MM.1S (cell line): ENCODE results near the gene C19orf67.

ENCODE experiments used
- DNase-seq: peaks from one replicate; pipeline ENCODE4 v3.0.0-alpha.2; 2015
- H2AFZ ChIP-seq: fragments of 300-600 bp; sonication (generic); 2 replicates; pipeline ENCODE4 v1.6.0; 2016; ENCODE audit warnings: antibody characterized with exemption, low read length
- H3F3A ChIP-seq: fragments of 300-600 bp; sonication (generic); 2 replicates; pipeline ENCODE4 v1.6.1; 2016; ENCODE audit warnings: mild to moderate bottlenecking, antibody characterized with exemption, low read length, moderate library complexity, mixed read lengths; ENCODE audit not compliant: insufficient read depth
- H3K27ac ChIP-seq: fragments of 300-600 bp; sonication (generic); 2 replicates; pipeline ENCODE4 v1.5.1; 2016; ENCODE audit warnings: mild to moderate bottlenecking, low read length
- H3K27me3 ChIP-seq: fragments of 300-600 bp; sonication (generic); replicated peaks from 2 replicates; pipeline ENCODE4 v1.6.0; 2016; ENCODE audit warnings: low read length; ENCODE audit not compliant: insufficient read depth
- H3K36me3 ChIP-seq: fragments of 300-600 bp; sonication (generic); replicated peaks from 2 replicates; pipeline ENCODE4 v1.6.1; 2016; ENCODE audit warnings: mild to moderate bottlenecking, low read length, mixed read lengths; ENCODE audit not compliant: insufficient read depth
- H3K4me1 ChIP-seq: fragments of 300-600 bp; sonication (generic); 2 replicates; pipeline ENCODE4 v1.6.1; 2016; ENCODE audit warnings: low read length, mixed read lengths
- H3K4me2 ChIP-seq: fragments of 300-600 bp; sonication (generic); 2 replicates; pipeline ENCODE4 v1.6.0; 2016; ENCODE audit warnings: low read depth, low read length
- H3K4me3 ChIP-seq: fragments of 300-600 bp; sonication (generic); 2 replicates; pipeline ENCODE4 v1.5.1; 2016; ENCODE audit warnings: low read length, mixed read lengths
- H3K79me2 ChIP-seq: fragments of 300-600 bp; sonication (generic); 2 replicates; pipeline ENCODE4 v1.6.1; 2016; ENCODE audit warnings: mixed run types, low read length, mixed read lengths
- H3K9ac ChIP-seq: fragments of 300-600 bp; sonication (generic); 2 replicates; pipeline ENCODE4 v1.6.1; 2016; ENCODE audit warnings: low read length, mixed read lengths
- H3K9me2 ChIP-seq: fragments of 300-600 bp; sonication (generic); replicated peaks from 2 replicates; pipeline ENCODE4 v1.6.1; 2016; ENCODE audit warnings: mild to moderate bottlenecking, low read length, mixed read lengths; ENCODE audit not compliant: insufficient read depth
- H3K9me3 ChIP-seq: fragments of 300-600 bp; sonication (generic); replicated peaks from 2 replicates; pipeline ENCODE4 v1.6.1; 2016; ENCODE audit warnings: mild to moderate bottlenecking, low read length, mixed read lengths; ENCODE audit not compliant: insufficient read depth
- H4K20me1 ChIP-seq: fragments of 300-600 bp; sonication (generic); 2 replicates; pipeline ENCODE4 v1.6.1; 2016; ENCODE audit warnings: mild to moderate bottlenecking, low read length, moderate library complexity, mixed read lengths; ENCODE audit not compliant: insufficient read depth
- EZH2 ChIP-seq: fragments of 300-600 bp; sonication (generic); optimal IDR thresholded peaks from 2 replicates; pipeline ENCODE3; 2017; ENCODE audit warnings: low read depth, mild to moderate bottlenecking, antibody characterized with exemption, low read length, mixed read lengths
- EZH2phosphoT487 ChIP-seq: fragments of 300-600 bp; sonication (generic); IDR thresholded peaks from 2 replicates; pipeline ENCODE4 v1.6.1; 2018; ENCODE audit warnings: antibody characterized with exemption, low read length
- TF ChIP-seq, protein P1 (sequence below): fragments of 300-600 bp; sonication (generic); IDR thresholded peaks from 2 replicates; pipeline ENCODE4 v1.5.1; 2016; ENCODE audit warnings: antibody characterized with exemption, low read length, mixed read lengths

The C19orf67 gene

DNA sequence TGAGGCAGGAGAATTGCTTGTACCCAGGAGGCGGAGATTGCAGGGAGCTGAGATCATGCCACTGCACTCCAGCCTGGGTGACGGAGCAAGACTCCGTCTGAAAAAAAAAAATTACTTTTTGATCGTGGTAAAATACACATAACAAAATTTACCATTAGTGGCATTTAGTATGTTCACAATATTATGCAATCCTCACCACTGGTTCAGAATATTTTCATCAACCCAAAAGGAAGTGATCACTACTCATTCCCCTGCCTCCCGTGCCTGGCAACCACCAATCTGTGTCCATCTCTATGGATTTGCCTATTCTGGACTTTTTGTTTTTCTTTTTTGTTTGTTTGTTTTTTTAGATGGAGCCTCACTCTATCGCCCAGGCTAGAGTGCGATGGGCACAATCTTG lies 22.5 kb downstream of the C19orf67 start:
- no peak overlapping the region for H3K9ac ChIP-seq
- no peak overlapping the region for H2AFZ ChIP-seq
- no peaks in the 10 kb centered on the region for H3K9me3 ChIP-seq
- H3K4me2 ChIP-seq: no peak overlapping the region
- H3K27ac ChIP-seq: no peak overlapping the region
- H3K27me3 ChIP-seq: peaks cover 58% of the 10 kb centered on the region
- H3K36me3 ChIP-seq: no peaks in the 10 kb centered on the region
- DNase-seq: no peak
- no peaks in the 10 kb centered on the region for H3F3A ChIP-seq
- H3K4me1 ChIP-seq: no peaks in the 10 kb centered on the region; the same call in 1 of the 2 replicates
- no peaks in the 10 kb centered on the region for H4K20me1 ChIP-seq
- no peaks in the 10 kb centered on the region for H3K9me2 ChIP-seq
- H3K79me2 ChIP-seq: no peaks in the 10 kb centered on the region
- no peak for TF ChIP-seq EZH2phosphoT487
- TF ChIP-seq, protein P1, sequence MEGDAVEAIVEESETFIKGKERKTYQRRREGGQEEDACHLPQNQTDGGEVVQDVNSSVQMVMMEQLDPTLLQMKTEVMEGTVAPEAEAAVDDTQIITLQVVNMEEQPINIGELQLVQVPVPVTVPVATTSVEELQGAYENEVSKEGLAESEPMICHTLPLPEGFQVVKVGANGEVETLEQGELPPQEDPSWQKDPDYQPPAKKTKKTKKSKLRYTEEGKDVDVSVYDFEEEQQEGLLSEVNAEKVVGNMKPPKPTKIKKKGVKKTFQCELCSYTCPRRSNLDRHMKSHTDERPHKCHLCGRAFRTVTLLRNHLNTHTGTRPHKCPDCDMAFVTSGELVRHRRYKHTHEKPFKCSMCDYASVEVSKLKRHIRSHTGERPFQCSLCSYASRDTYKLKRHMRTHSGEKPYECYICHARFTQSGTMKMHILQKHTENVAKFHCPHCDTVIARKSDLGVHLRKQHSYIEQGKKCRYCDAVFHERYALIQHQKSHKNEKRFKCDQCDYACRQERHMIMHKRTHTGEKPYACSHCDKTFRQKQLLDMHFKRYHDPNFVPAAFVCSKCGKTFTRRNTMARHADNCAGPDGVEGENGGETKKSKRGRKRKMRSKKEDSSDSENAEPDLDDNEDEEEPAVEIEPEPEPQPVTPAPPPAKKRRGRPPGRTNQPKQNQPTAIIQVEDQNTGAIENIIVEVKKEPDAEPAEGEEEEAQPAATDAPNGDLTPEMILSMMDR: no peak
- no peak for TF ChIP-seq EZH2
- H3K4me3 ChIP-seq: no peak overlapping the region

DNA sequence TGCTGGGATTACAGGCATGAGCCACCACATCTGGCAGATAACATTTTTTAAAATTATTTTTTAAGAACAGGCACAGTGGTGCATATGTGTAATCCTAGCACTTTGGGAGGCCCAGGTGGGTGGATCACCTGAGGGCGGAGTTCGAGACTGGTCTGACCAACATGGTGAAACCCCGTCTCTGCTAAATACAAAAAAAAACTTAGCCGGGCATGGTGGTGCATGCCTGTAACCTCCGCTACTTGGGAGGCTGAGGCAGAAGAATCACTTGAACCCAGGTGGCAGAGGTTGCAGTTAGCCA lies 23.1 kb downstream of the C19orf67 start:
- Histone ChIP-seq H3K79me2 (no peaks in the 10 kb centered on the region), H3K27ac (no peak overlapping the region), H3K9ac (no peak overlapping the region), H3K27me3 (peaks cover 63% of the 10 kb centered on the region), H3F3A (no peaks in the 10 kb centered on the region), H4K20me1 (no peaks in the 10 kb centered on the region), H2AFZ (no peak overlapping the region), H3K36me3 (no peaks in the 10 kb centered on the region), H3K9me2 (no peaks in the 10 kb centered on the region), H3K9me3 (no peaks in the 10 kb centered on the region), H3K4me2 (no peak overlapping the region), H3K4me3 (no peak overlapping the region), H3K4me1 (no peaks in the 10 kb centered on the region; the same call in 1 of the 2 replicates)
- TF ChIP-seq, protein P1: no peak
- no peak for TF ChIP-seq EZH2
- TF ChIP-seq EZH2phosphoT487: no peak
- no peak for DNase-seq

DNA sequence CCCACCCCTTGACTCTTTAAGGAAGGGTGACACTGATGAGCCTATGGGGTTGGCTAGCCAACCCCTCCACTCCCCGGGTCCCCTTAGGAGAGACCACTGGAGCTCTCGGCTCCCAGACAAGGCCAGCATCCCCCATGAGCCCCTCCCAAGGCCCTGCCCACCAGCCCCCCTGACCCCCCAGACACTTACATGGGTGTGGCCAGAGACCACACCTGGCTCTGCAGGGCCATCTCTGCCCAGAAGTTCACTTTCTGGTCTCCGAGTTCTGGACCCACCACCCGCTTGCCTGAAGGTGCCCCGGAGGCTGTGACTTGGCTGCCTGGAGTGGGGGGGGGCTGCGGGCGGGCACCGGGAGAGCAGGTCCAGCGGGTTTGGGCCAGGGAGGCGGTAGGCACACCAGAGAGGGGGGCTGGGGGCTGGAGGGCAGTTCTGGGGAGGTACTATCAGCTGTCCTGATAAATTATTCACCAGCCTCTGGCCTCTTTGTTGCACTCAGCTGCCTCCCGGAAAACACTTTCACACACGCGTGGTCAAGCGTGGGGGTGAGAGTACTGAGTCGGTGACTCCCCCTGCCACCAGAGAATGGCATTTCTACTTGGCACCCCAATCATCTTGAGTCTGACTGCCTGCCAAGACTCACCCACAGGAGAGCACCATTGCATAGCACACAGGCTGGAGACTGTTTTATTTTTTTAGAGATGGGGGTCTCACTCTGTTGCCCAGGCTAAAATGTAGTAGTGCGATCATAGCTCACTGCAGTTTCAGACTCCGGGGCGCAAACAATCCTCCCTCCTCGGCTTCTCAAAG lies 23.6 kb downstream of the C19orf67 start, which contains the start of gene PALM3:
Gene PALM3, minus strand, starts transcription at position 326 of the 807 bp plus-strand sequence. Its CDS starts 96 bp downstream, at position 230.
- H3K36me3 ChIP-seq: no peaks in the 10 kb centered on the region
- no peaks in the 10 kb centered on the region for H3K9me3 ChIP-seq
- H3K79me2 ChIP-seq: no peaks in the 10 kb centered on the region
- no peak within 1 kb of the TSS for H3K9ac ChIP-seq
- H3K27ac ChIP-seq: no peak within 1 kb of the TSS
- H4K20me1 ChIP-seq: no peaks in the 10 kb centered on the region
- no peak within 1 kb of the TSS for H3K4me2 ChIP-seq
- no peak within 1 kb of the TSS for H2AFZ ChIP-seq
- DNase-seq: no peak
- H3K4me3 ChIP-seq: no peak within 1 kb of the TSS
- H3K27me3 ChIP-seq: peaks cover 63% of the 10 kb centered on the region
- H3F3A ChIP-seq: no peaks in the 10 kb centered on the region
- H3K9me2 ChIP-seq: no peaks in the 10 kb centered on the region
- H3K4me1 ChIP-seq: no peaks in the 10 kb centered on the region; the same call in 1 of the 2 replicates
- TF ChIP-seq EZH2 (no peak), EZH2phosphoT487 (no peak)
- TF ChIP-seq, protein P1: no peak
